ENCODE results near the gene SCN5A. TPM values are rescaled to one million over a fixed set of nuclear protein-coding genes. Genes with fewer than 3 reads are reported as not detected.

Gene SCN5A
- total RNA-seq, 1 experiment from 2014 or later, result 0.16 TPM

DNA sequence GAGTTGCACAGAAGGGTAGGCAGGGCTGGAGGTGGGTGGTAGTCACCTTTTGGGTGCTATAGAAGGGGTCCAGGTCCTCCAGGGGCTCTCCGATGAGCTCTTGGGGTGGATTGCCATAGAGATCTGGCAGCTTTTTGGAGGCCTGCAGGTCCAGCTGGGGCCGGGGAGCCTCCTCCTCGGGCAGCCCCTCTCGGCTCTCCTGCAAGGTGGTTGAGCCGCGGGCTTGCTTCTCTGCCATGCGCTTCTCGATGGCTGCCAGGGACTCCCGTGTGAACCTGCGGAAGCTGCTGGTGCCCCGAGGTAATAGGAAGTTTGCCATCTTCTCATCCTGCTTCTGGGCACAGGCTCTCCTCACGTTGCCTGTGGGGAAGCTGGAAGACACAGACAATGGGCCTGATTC, 16.5 kb downstream of the SCN5A start:
- TF ChIP-seq, protein P1, sequence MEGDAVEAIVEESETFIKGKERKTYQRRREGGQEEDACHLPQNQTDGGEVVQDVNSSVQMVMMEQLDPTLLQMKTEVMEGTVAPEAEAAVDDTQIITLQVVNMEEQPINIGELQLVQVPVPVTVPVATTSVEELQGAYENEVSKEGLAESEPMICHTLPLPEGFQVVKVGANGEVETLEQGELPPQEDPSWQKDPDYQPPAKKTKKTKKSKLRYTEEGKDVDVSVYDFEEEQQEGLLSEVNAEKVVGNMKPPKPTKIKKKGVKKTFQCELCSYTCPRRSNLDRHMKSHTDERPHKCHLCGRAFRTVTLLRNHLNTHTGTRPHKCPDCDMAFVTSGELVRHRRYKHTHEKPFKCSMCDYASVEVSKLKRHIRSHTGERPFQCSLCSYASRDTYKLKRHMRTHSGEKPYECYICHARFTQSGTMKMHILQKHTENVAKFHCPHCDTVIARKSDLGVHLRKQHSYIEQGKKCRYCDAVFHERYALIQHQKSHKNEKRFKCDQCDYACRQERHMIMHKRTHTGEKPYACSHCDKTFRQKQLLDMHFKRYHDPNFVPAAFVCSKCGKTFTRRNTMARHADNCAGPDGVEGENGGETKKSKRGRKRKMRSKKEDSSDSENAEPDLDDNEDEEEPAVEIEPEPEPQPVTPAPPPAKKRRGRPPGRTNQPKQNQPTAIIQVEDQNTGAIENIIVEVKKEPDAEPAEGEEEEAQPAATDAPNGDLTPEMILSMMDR (IDR thresholded peaks at IDR 0.05; ENCODE audit: insufficient read depth in 1 of 2, low read depth in 1 of 2, low read length in 1 of 2, severe bottlenecking in 1 of 2, unreplicated experiment in 1 of 2), result no peak
- CTCF ChIA-PET, result no interaction called here
- Mint-ChIP-seq H3K4me1 (ENCODE audit: low read depth, unreplicated experiment) (no peaks in the 10 kb centered on the region), H3K36me3 (ENCODE audit: insufficient read depth, unreplicated experiment) (no peaks in the 10 kb centered on the region), H3K9me3 (ENCODE audit: unreplicated experiment) (no peaks in the 10 kb centered on the region), H3K27me3 (ENCODE audit: insufficient read depth, unreplicated experiment) (peaks cover 9% of the 10 kb centered on the region), H3K4me3 (ENCODE audit: unreplicated experiment) (no peak overlapping the region), H3K27ac (ENCODE audit: unreplicated experiment) (no peak overlapping the region)
- Histone ChIP-seq H3K4me3 (ENCODE audit: low read depth, low read length) (no peak overlapping the region), H3K4me1 (no peaks in the 10 kb centered on the region), H3K9me3 (no peaks in the 10 kb centered on the region), H3K36me3 (ENCODE audit: control insufficient read depth, insufficient read depth, low read length) (no peaks in the 10 kb centered on the region), H3K27me3 (replicated peaks; ENCODE audit: control insufficient read depth, insufficient read depth, low read length) (no peaks in the 10 kb centered on the region; the same call in 1 of the 2 replicates)
- BruUV-seq (replicated peaks), result no TSS peak
- POLR2A ChIA-PET, result no interaction called here
- intact Hi-C loops (cut with micrococcal nuclease; ENCODE audit: unreplicated experiment), result no loop called here
- DNase-seq, result no peak

DNA sequence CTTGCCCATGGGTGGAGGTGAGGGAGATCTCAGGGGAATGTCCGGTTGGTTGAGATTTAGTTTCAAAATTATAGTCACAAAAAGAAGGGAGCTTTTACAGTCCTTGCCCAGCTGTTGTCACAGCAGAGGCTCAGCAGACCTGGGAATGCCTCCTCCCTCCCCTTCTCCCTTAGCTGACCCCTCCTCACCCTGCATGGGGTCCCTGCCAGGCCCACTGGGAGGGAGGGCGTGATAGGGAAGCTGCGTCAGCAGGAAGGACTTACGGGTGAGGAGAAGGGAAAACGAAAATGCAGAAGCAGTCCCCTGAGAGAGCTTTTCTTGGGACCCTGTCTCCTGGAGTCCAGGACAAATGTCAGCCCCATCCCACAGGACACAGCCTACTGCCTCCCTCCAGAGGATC, 18.9 kb downstream of the SCN5A start:
- no peaks in the 10 kb centered on the region; the same call in 1 of the 2 replicates for H3K27me3 ChIP-seq (replicated peaks; ENCODE audit: control insufficient read depth, insufficient read depth, low read length)
- Mint-ChIP-seq H3K27ac (ENCODE audit: unreplicated experiment) (no peak overlapping the region), H3K4me1 (ENCODE audit: low read depth, unreplicated experiment) (no peaks in the 10 kb centered on the region), H3K4me3 (ENCODE audit: unreplicated experiment) (no peak overlapping the region), H3K36me3 (ENCODE audit: insufficient read depth, unreplicated experiment) (no peaks in the 10 kb centered on the region), H3K9me3 (ENCODE audit: unreplicated experiment) (no peaks in the 10 kb centered on the region), H3K27me3 (ENCODE audit: insufficient read depth, unreplicated experiment) (peaks cover 9% of the 10 kb centered on the region)
- TF ChIP-seq, protein P1 (IDR thresholded peaks at IDR 0.05; ENCODE audit: insufficient read depth in 1 of 2, low read depth in 1 of 2, low read length in 1 of 2, severe bottlenecking in 1 of 2, unreplicated experiment in 1 of 2), result no peak
- DNase-seq, result no peak
- H3K9me3 ChIP-seq, result no peaks in the 10 kb centered on the region
- ChIA-PET CTCF (no interaction called here), POLR2A (no interaction called here)
- intact Hi-C loops (cut with micrococcal nuclease; ENCODE audit: unreplicated experiment), result no loop called here
- no TSS peak for BruUV-seq (replicated peaks)
- no peak overlapping the region for H3K4me3 ChIP-seq (ENCODE audit: low read depth, low read length)
- no peaks in the 10 kb centered on the region for H3K4me1 ChIP-seq
- no peaks in the 10 kb centered on the region for H3K36me3 ChIP-seq (ENCODE audit: control insufficient read depth, insufficient read depth, low read length)

DNA sequence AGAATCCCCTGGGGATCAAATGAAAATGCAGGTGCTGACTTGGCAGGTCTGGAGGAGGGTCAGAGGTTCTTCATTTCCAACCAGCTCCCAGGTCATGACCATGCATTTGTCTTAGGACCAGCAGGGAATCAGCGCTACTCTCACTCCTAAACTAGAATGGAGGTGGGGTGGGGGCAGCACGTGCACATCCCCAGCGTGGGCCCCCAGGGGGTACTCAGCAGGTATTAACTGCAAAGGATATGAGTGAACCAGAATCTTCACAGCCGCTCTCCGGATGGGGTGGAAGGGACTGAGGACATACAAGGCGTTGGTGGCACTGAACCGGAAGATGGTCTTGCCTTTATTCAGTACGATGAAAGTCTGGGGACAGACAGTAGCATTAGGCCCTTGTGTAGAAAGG, 19.4 kb downstream of the SCN5A start:
- intact Hi-C loops (cut with micrococcal nuclease; ENCODE audit: unreplicated experiment), result no loop called here
- H3K27ac Mint-ChIP-seq (ENCODE audit: unreplicated experiment), result no peak overlapping the region
- TF ChIP-seq, protein P1 (IDR thresholded peaks at IDR 0.05; ENCODE audit: insufficient read depth in 1 of 2, low read depth in 1 of 2, low read length in 1 of 2, severe bottlenecking in 1 of 2, unreplicated experiment in 1 of 2), result no peak
- peaks cover 9% of the 10 kb centered on the region for H3K27me3 Mint-ChIP-seq (ENCODE audit: insufficient read depth, unreplicated experiment)
- no peak overlapping the region for H3K4me3 Mint-ChIP-seq (ENCODE audit: unreplicated experiment)
- no peaks in the 10 kb centered on the region for H3K4me1 Mint-ChIP-seq (ENCODE audit: low read depth, unreplicated experiment)
- POLR2A ChIA-PET, result no interaction called here
- H3K9me3 ChIP-seq, result no peaks in the 10 kb centered on the region
- H3K4me1 ChIP-seq, result no peaks in the 10 kb centered on the region
- no peak overlapping the region for H3K4me3 ChIP-seq (ENCODE audit: low read depth, low read length)
- CTCF ChIA-PET, result no interaction called here
- no peaks in the 10 kb centered on the region for H3K36me3 ChIP-seq (ENCODE audit: control insufficient read depth, insufficient read depth, low read length)
- H3K9me3 Mint-ChIP-seq (ENCODE audit: unreplicated experiment), result no peaks in the 10 kb centered on the region
- BruUV-seq (replicated peaks), result no TSS peak
- no peaks in the 10 kb centered on the region for H3K36me3 Mint-ChIP-seq (ENCODE audit: insufficient read depth, unreplicated experiment)
- no peaks in the 10 kb centered on the region; the same call in 1 of the 2 replicates for H3K27me3 ChIP-seq (replicated peaks; ENCODE audit: control insufficient read depth, insufficient read depth, low read length)
- no peak for DNase-seq
